ENCODE results near the gene HOXA13. TPM values are rescaled to one million over a fixed set of nuclear protein-coding genes. Genes with fewer than 3 reads are reported as not detected.

The HOXA13 gene
- total RNA-seq, 6 donors from 2014 or later = not detected

DNA sequence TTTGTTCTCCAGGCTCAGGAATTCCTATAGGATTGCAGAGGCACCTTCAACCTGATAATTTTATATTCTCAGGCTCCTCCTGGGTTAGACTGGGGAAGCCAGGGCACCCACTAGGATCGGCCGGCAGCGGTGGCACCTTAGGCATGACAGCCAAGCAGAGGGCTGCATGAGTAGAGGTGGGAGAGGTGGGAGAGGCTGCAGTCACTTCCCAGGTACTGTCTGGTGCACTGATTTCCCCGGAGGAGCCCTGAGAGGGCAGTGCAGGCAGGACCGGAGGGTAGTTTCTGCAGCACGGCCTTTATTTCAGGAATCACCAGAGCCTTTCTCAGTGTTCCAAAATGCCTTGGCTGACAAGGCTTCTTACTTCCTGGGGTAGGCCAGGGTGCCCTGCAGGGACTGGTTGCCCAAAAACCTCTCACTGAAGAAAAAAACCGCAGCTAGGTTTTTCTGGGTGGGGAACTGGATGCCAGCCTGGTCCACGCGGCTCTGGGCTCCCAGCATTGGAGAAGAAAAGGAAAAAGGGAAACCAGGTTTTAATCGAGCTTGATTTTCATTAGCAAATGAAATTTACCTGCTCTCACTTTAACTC lies 3.6 kb upstream of the HOXA13 start:
- Histone ChIP-seq H3K4me1 (peaks cover 34 to 51% (median 36%) of the 10 kb centered on the region in 4 donors), H3K36me3 (no peaks in the 10 kb centered on the region), H3K27ac (no peak overlapping the region), H3K4me3 (no peak overlapping the region), H3K27me3 (peaks cover 6 to 90% (median 61%) of the 10 kb centered on the region in 4 donors), H3K9me3 (no peaks in the 10 kb centered on the region)
- TF ChIP-seq CTCF (IDR thresholded peaks at IDR 0.05) = no peak
- no peak for TF ChIP-seq POLR2A (IDR thresholded peaks at IDR 0.05)
- no peak for TF ChIP-seq POLR2AphosphoS5 (IDR thresholded peaks at IDR 0.05)
- no peak for DNase-seq
- 4 to 10% methylated on average over 8 to 10 of the region's 10 CpGs for WGBS, 2 donors
- ATAC-seq (ENCODE audit: low FRiP score in 2 of 2) = no peak

DNA sequence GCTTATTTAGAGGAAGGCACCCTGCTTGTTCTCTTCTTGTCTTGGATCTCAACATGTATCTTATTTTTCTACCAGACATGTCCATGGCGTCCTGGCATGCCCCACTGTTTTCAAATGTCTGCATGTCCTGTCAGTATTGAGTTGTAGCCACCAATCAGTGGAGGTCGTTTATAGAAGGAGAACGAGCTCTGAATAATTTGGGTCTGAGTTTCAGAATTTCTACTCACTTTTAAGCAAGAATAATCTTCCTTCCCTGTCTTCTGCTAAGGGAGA lies 2.9 kb upstream of the HOXA13 start:
- DNase-seq (no peak), ATAC-seq (ENCODE audit: low FRiP score in 2 of 2) (no peak)
- H3K4me3 ChIP-seq = no peak overlapping the region
- H3K36me3 ChIP-seq = no peaks in the 10 kb centered on the region
- TF ChIP-seq EP300 (IDR thresholded peaks at IDR 0.05) = no peak
- TF ChIP-seq CTCF (IDR thresholded peaks at IDR 0.05) = no peak
- no peak for TF ChIP-seq POLR2A (IDR thresholded peaks at IDR 0.05)
- no peak for TF ChIP-seq POLR2AphosphoS5 (IDR thresholded peaks at IDR 0.05)
- H3K27me3 ChIP-seq = peaks cover 6 to 91% (median 64%) of the 10 kb centered on the region in 4 donors
- WGBS, 2 donors = 9 to 17% methylated on average over 3 of the region's 3 CpGs
- H3K27ac ChIP-seq = no peak overlapping the region
- peaks cover 34 to 53% (median 37%) of the 10 kb centered on the region in 4 donors for H3K4me1 ChIP-seq
- H3K9me3 ChIP-seq = no peaks in the 10 kb centered on the region

DNA sequence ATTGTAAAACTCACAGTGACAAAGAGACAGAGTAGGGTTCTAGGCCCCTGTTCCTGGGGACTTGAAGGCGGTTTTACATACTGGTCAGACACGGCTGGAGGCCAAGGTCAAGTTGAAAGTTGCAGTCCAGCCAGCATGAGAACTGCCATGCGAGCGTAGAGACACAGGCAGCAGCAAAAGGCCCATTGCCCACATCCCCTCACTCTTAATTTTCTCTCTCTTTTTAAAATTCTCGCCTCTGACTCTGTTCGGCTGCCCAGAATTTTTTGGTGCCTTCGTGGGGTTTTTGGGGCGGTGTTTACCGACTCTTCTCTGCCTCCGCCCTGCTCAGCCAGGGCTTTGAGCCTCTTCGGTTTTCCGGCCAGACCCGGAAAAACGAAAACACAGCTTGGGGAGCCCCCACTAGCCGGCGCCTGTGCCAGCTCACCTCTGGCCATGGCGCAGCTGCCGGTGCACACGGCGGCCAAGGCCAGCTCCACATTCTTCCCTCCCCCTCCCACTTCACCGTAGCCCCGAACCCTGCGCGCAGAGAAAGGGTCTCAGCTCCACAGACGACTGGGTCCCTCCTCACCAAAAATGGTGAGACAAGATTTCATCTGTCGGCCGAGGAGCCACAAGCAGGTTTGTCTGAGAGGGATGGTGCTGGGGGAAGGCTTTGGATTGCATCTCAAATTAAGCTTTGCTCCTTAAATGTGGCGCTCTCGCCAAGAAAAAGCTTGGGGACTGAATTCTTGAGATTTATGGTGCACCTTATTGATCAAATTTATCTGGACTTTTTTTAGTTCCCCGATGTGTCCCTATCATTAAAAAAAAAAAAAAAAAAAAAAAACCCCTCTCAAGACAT lies 2.3 kb upstream of the HOXA13 start:
- TF ChIP-seq CTCF (IDR thresholded peaks at IDR 0.05) (no peak), POLR2A (IDR thresholded peaks at IDR 0.05) (no peak), EP300 (IDR thresholded peaks at IDR 0.05) (no peak), POLR2AphosphoS5 (IDR thresholded peaks at IDR 0.05) (no peak)

DNA sequence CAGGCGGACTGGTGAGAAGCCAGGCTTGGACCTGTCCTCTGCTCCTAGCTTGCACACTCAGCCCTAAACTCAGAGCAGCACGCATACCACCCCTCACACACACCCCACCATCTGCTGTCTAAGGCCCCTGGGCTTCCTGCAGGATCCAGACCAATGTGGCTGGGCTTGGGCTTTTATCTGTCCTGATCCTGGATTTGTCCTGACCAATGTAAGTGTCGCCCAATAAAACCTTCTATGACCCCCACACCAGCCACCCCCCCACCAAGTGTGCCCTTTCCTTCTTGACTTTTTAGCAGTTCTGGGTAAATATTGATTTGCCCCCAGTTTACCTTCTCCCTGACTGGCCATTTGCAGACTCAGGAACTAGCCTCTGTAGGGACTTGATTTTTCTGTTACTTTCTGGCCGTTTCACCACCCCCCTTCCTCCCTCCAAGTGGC lies 1.7 kb upstream of the HOXA13 start:
- Histone ChIP-seq H3K4me3 (peak overlapping the region in 2 of 4 donors; percentile 9 to 17), H3K27ac (no peak overlapping the region), H3K9me3 (no peaks in the 10 kb centered on the region), H3K36me3 (no peaks in the 10 kb centered on the region), H3K4me1 (peaks cover 34 to 53% (median 37%) of the 10 kb centered on the region in 4 donors), H3K27me3 (peaks cover 6 to 94% (median 69%) of the 10 kb centered on the region in 4 donors)
- DNase-seq = no peak
- no peak for TF ChIP-seq EP300 (IDR thresholded peaks at IDR 0.05)
- TF ChIP-seq POLR2A (IDR thresholded peaks at IDR 0.05) = no peak
- TF ChIP-seq POLR2AphosphoS5 (IDR thresholded peaks at IDR 0.05) = no peak
- no peak for TF ChIP-seq CTCF (IDR thresholded peaks at IDR 0.05)
- WGBS, 2 donors = 11 to 24% methylated on average over 2 to 4 of the region's 4 CpGs
- ATAC-seq (ENCODE audit: low FRiP score in 2 of 2) = no peak

More for the DNA sequence above, 2.3 kb upstream of the HOXA13 start:
- H3K4me1 ChIP-seq = peaks cover 34 to 53% (median 37%) of the 10 kb centered on the region in 4 donors
- H3K36me3 ChIP-seq = no peaks in the 10 kb centered on the region
- H3K9me3 ChIP-seq = no peaks in the 10 kb centered on the region
- ATAC-seq (ENCODE audit: low FRiP score in 2 of 2) (no peak), DNase-seq (peak in 1 of 2 donors; percentile 22)
- WGBS, 2 donors = 18 to 19% methylated on average over 19 to 30 of the region's 30 CpGs
- H3K27me3 ChIP-seq = peaks cover 6 to 91% (median 66%) of the 10 kb centered on the region in 4 donors
- no peak overlapping the region for H3K4me3 ChIP-seq
- H3K27ac ChIP-seq = no peak overlapping the region

All from upper lobe of left lung (tissue), 6 donors.